Gastroesophageal sphincter (tissue), 4 donors: ENCODE data around the gene PELI2. TPM values are rescaled to one million over a fixed set of nuclear protein-coding genes. Genes with fewer than 3 reads are reported as not detected.

Source experiments
- ATAC-seq: fragments of 150-250 bp; one replicate; pipeline ENCODE4 v1.9.1; 2016; ENCODE audit warnings: mild to moderate bottlenecking, moderate library complexity
- H3K27ac ChIP-seq, 4 donors: fragments of 200-600 bp; sonication (generic) in 3 of 4; 1 replicate in 3 of 4; 2 replicates in 1 of 4; pipeline ENCODE4 v1.5.1; 2016 to 2019
- H3K27me3 ChIP-seq: fragments of 200-600 bp; sonication (generic); one replicate; pipeline ENCODE4 v1.5.1; 2019
- H3K36me3 ChIP-seq, 2 donors: fragments of 200-600 bp; sonication (generic); one replicate each; pipeline ENCODE4 v1.5.1; 2019; ENCODE audit warnings: control low read depth in 1 of 2
- H3K4me1 ChIP-seq, 3 donors: fragments of 200-600 bp; sonication (generic); 1 replicate in 2 of 3; 2 replicates in 1 of 3; pipeline ENCODE4 v1.5.1; 2016 to 2019; ENCODE audit warnings: control low read depth in 2 of 3
- H3K4me3 ChIP-seq, 2 donors: fragments of 200-600 bp; sonication (generic); one replicate each; pipeline ENCODE4 v1.5.1; 2019; ENCODE audit warnings: mild to moderate bottlenecking in 1 of 2, moderate library complexity in 1 of 2
- H3K9me3 ChIP-seq, 3 donors: fragments of 200-600 bp; sonication (generic); one replicate each; pipeline ENCODE4 v1.5.1; 2017 to 2019; ENCODE audit warnings: control low read depth in 2 of 3
- EP300 ChIP-seq: sonication (generic); formaldehyde crosslinking; IDR thresholded peaks from one replicate; pipeline ENCODE4 v1.6.1; 2017; ENCODE audit warnings: antibody characterized with exemption, mild to moderate bottlenecking
- POLR2A ChIP-seq, 2 donors: fragments of 450-650 bp; IDR thresholded peaks; one replicate each; pipeline ENCODE4 v1.6.1; 2017; ENCODE audit warnings: antibody characterized with exemption in 2 of 2, mild to moderate bottlenecking in 2 of 2, moderate library complexity in 1 of 2
- POLR2AphosphoS5 ChIP-seq: sonication (generic); formaldehyde crosslinking; IDR thresholded peaks from one replicate; pipeline ENCODE4 v1.6.1; 2017; ENCODE audit warnings: antibody characterized with exemption
- WGBS, 2 donors: methylation state at CpG; one replicate each; pipeline ENCODE4 v1.1.5; 2018; ENCODE audit warnings: low coverage in 1 of 2; 5-methylcytosine and 5-hydroxymethylcytosine counted together
- total RNA-seq, 4 donors: library from RNA; depleted of rRNA; stranded (reverse); fragments of >200 nt; gene quantifications; one replicate each; pipeline ENCODE4 v1.1.0, GENCODE V29; 2016
- TF ChIP-seq, protein P1 (sequence below), 4 experiments: fragments of 200-600 bp in 2 of 4; fragments of 450-650 bp in 2 of 4; sonication (generic) in 1 of 4; IDR thresholded peaks; one replicate each; pipeline ENCODE4 v1.5.1; 2017 to 2019; ENCODE audit warnings: antibody characterized with exemption in 4 of 4, mild to moderate bottlenecking in 2 of 4, moderate library complexity in 2 of 4

Gene PELI2
- total RNA-seq, 4 donors from 2014 or later = 10.5 to 30.0 (median 12.3) TPM

GRCh38 chr14:56135668-56136067 is 17.5 kb downstream of the PELI2 start:
- Histone ChIP-seq H3K4me3 (no peak overlapping the region), H3K27ac (no peak overlapping the region), H3K9me3 (no peaks in the 10 kb centered on the region), H3K27me3 (no peaks in the 10 kb centered on the region), H3K4me1 (peaks cover 0 to 40% (median 12%) of the 10 kb centered on the region in 3 donors), H3K36me3 (no peaks in the 10 kb centered on the region)
- TF ChIP-seq POLR2A (IDR thresholded peaks at IDR 0.05) = no peak
- TF ChIP-seq, protein P1, sequence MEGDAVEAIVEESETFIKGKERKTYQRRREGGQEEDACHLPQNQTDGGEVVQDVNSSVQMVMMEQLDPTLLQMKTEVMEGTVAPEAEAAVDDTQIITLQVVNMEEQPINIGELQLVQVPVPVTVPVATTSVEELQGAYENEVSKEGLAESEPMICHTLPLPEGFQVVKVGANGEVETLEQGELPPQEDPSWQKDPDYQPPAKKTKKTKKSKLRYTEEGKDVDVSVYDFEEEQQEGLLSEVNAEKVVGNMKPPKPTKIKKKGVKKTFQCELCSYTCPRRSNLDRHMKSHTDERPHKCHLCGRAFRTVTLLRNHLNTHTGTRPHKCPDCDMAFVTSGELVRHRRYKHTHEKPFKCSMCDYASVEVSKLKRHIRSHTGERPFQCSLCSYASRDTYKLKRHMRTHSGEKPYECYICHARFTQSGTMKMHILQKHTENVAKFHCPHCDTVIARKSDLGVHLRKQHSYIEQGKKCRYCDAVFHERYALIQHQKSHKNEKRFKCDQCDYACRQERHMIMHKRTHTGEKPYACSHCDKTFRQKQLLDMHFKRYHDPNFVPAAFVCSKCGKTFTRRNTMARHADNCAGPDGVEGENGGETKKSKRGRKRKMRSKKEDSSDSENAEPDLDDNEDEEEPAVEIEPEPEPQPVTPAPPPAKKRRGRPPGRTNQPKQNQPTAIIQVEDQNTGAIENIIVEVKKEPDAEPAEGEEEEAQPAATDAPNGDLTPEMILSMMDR (IDR thresholded peaks at IDR 0.05) = no peak
- TF ChIP-seq EP300 = no peak
- no peak for TF ChIP-seq POLR2AphosphoS5
- WGBS, 2 donors = 50 to 75% methylated on average over 1 of the region's 1 CpG
- no peak for ATAC-seq

DNA sequence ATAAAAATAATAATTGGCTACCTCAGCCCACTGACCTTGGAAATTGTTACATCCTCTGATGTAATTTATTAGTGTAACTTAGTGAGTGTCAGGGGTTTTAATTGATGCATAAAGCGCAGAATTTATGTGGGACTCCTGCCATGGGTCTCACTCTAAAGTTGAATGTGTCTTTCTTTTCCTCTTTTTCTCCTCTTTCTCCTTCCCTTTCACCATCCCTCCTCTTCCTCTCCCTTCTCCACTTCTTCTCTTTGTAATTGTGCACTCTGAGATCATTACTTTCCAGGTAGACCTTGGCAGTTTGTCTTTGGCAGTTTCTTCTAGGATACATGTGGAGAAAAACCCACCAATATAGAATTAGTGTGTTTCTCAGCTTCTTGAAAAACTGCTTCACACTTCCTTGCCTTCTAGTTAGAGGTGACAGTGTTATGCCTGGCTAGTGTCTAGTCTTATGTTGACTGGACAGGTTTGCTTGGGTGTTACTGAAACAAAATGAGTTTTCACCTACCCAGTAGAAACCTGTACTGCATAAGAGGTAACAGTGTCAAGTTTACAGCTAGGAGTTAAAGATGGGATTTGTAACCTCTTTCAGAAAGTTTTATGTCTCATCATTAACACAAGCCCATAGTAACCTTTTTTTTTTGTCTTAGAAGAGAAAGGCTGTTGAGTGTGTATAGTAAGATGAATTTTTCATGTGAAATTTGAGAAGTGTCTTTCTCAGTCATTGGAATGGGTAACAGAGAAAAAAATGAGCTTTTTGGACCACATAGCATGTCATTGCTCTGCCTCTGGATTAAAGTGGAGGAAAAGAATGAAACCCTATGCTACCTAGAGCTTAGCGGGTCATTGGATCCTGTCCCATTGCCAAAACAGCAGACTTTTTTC is 18.6 kb downstream of the PELI2 start:
- 61 to 69% methylated on average over 2 of the region's 2 CpGs for WGBS, 2 donors
- no peak overlapping the region for H3K4me3 ChIP-seq
- TF ChIP-seq POLR2AphosphoS5 (no peak), POLR2A (IDR thresholded peaks at IDR 0.05) (no peak), EP300 (no peak)
- TF ChIP-seq, protein P1 (IDR thresholded peaks at IDR 0.05) = no peak
- H3K4me1 ChIP-seq = peaks cover 0 to 35% (median 11%) of the 10 kb centered on the region in 3 donors
- no peaks in the 10 kb centered on the region for H3K27me3 ChIP-seq
- ATAC-seq = no peak
- no peak overlapping the region for H3K27ac ChIP-seq
- no peaks in the 10 kb centered on the region for H3K36me3 ChIP-seq
- H3K9me3 ChIP-seq = no peaks in the 10 kb centered on the region

DNA sequence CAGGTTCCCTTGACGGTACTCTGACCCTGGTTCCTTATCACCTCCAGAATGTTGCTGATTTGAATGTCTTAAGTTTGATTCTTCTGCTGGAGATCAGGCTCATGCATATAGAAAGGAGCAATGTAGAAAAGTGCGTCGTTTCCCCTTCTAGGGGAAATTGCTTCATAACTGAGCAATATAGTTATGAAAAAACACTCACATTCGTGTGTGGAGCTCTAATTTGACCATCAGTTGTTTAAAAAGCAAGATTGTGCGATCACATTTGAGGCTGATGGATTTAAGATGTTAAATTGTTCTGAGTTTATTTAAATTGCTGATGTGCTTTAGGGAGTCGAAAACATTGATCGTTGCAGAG is 19.2 kb downstream of the PELI2 start:
- WGBS, 2 donors = 73 to 89% methylated on average over 5 to 7 of the region's 7 CpGs
- no peak for TF ChIP-seq POLR2A (IDR thresholded peaks at IDR 0.05)
- TF ChIP-seq, protein P1 (IDR thresholded peaks at IDR 0.05) = no peak

GRCh38 chr14:56137849-56138248 is 19.6 kb downstream of the PELI2 start:
- 85% methylated on average over 6 of the region's 9 CpGs; no CpG with 5 or more reads in 1 of the 2 donors for WGBS, 2 donors
- no peaks in the 10 kb centered on the region for H3K9me3 ChIP-seq
- H3K4me1 ChIP-seq = peaks cover 0 to 26% (median 5%) of the 10 kb centered on the region in 3 donors
- ATAC-seq = no peak
- no peak overlapping the region for H3K4me3 ChIP-seq
- H3K27me3 ChIP-seq = no peaks in the 10 kb centered on the region
- TF ChIP-seq EP300 (no peak), POLR2AphosphoS5 (no peak), POLR2A (IDR thresholded peaks at IDR 0.05) (no peak)
- TF ChIP-seq, protein P1 (IDR thresholded peaks at IDR 0.05) = no peak
- no peak overlapping the region for H3K27ac ChIP-seq
- H3K36me3 ChIP-seq = no peaks in the 10 kb centered on the region

More for the DNA sequence above, 19.2 kb downstream of the PELI2 start:
- Histone ChIP-seq H3K27ac (no peak overlapping the region), H3K36me3 (no peaks in the 10 kb centered on the region), H3K27me3 (no peaks in the 10 kb centered on the region), H3K4me1 (peaks cover 0 to 29% (median 5%) of the 10 kb centered on the region in 3 donors), H3K9me3 (no peaks in the 10 kb centered on the region), H3K4me3 (no peak overlapping the region)
- no peak for ATAC-seq

GRCh38 chr14:56138928-56139327 is 20.7 kb downstream of the PELI2 start:
- Histone ChIP-seq H3K36me3 (no peaks in the 10 kb centered on the region), H3K4me1 (peaks cover 0 to 26% (median 5%) of the 10 kb centered on the region in 3 donors), H3K27me3 (no peaks in the 10 kb centered on the region)

More at GRCh38 chr14:56138928-56139327, 20.7 kb downstream of the PELI2 start:
- 83 to 92% methylated on average over 2 of the region's 2 CpGs for WGBS, 2 donors
- H3K27ac ChIP-seq = no peak overlapping the region
- no peaks in the 10 kb centered on the region for H3K9me3 ChIP-seq
- H3K4me3 ChIP-seq = no peak overlapping the region
- no peak for ATAC-seq
- TF ChIP-seq POLR2AphosphoS5 (no peak), EP300 (no peak), POLR2A (IDR thresholded peaks at IDR 0.05) (no peak)
- TF ChIP-seq, protein P1 (IDR thresholded peaks at IDR 0.05) = no peak
